GM18511 (cell line): ENCODE data around the gene MBNL2.

Experiments used
- ATAC-seq: cut with Tn5 transposase; IDR thresholded peaks from one replicate; pipeline ENCODE4 v1.9.1; 2021; ENCODE audit warnings: mild to moderate bottlenecking, moderate library complexity; ENCODE audit not compliant: unreplicated experiment

Gene MBNL2

GRCh38 chr13:97371486-97372109, 149.5 kb downstream of the MBNL2 start:
- ATAC-seq, result no peak

- no peak for ATAC-seq
These were observed 150.8 kb downstream of the MBNL2 start for GRCh38 chr13:97372936-97373335.

GRCh38 chr13:97373787-97374186, 151.7 kb downstream of the MBNL2 start:
- ATAC-seq, result no peak

GRCh38 chr13:97376981-97377380, 154.8 kb downstream of the MBNL2 start:
- no peak for ATAC-seq

GRCh38 chr13:97379386-97379785, 157.3 kb downstream of the MBNL2 start:
- ATAC-seq, result no peak

GRCh38 chr13:97380696-97381095, 158.6 kb downstream of the MBNL2 start:
- no peak for ATAC-seq

- ATAC-seq, result no peak
These were observed 159.1 kb downstream of the MBNL2 start for GRCh38 chr13:97381189-97381588.

- ATAC-seq, result no peak
These were observed 160.1 kb downstream of the MBNL2 start for GRCh38 chr13:97382276-97382675.

- no peak for ATAC-seq
These were observed 162.2 kb downstream of the MBNL2 start for GRCh38 chr13:97384371-97384770.

GRCh38 chr13:97385146-97385545, 163.0 kb downstream of the MBNL2 start:
- no peak for ATAC-seq

GRCh38 chr13:97385854-97386253, 163.7 kb downstream of the MBNL2 start:
- no peak for ATAC-seq

- ATAC-seq, result no peak
These were observed 164.8 kb downstream of the MBNL2 start for GRCh38 chr13:97386801-97387484.

- ATAC-seq, result no peak
These were observed 165.3 kb downstream of the MBNL2 start for GRCh38 chr13:97387485-97387839.

- ATAC-seq, result no peak
These were observed 165.8 kb downstream of the MBNL2 start for GRCh38 chr13:97387890-97388289.

GRCh38 chr13:97388373-97388772, 166.2 kb downstream of the MBNL2 start:
- ATAC-seq, result no peak

- ATAC-seq, result no peak
These were observed 168.9 kb downstream of the MBNL2 start for GRCh38 chr13:97390941-97391600.

- ATAC-seq, result no peak
These were observed 169.9 kb downstream of the MBNL2 start for GRCh38 chr13:97392020-97392419.

- ATAC-seq, result no peak
These were observed 172.4 kb downstream of the MBNL2 start for GRCh38 chr13:97394542-97394941.

GRCh38 chr13:97395447-97396136, 173.5 kb downstream of the MBNL2 start:
- ATAC-seq, result no peak

- no peak for ATAC-seq
These were observed 175.1 kb downstream of the MBNL2 start for GRCh38 chr13:97397267-97397666.

- no peak for ATAC-seq
These were observed 179.3 kb downstream of the MBNL2 start for GRCh38 chr13:97401421-97401820.
